HL-60/S4 treated with phorbol 12-myristate 13-acetate at 8.2 ng/mL for 4 days and 3 days (cell line): ENCODE measurements around the gene TREML2.

Source experiments
- in situ Hi-C: fragments of 300-500 bp; cut with MboI; formaldehyde crosslinking; loops from 2 replicates; pipeline ENCODE4 v1.15.0; 2022; ENCODE audit warnings: low sequenced_read_pairs

TREML2 gene

DNA sequence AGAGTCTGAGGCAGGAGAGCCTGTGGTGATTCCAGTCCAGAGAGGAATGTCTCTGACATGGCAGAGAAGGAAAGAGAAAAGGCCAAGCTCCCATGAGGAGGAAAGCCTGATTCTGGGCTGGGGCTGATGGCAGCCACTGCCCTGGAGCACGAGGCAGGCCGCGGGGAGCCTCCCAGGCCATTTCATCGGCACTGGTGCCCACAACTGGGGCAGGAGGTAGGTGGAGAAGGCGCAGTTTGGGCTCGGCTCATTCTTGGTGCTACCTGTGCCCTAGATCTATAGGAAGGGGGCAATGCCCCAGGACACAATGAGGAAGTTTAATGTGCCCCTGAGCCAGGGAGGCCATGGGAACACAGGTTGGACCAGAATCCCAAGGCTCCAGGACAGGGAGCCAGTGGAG is 44.2 kb downstream of the TREML2 start:
- in situ Hi-C loops: no loop called here

DNA sequence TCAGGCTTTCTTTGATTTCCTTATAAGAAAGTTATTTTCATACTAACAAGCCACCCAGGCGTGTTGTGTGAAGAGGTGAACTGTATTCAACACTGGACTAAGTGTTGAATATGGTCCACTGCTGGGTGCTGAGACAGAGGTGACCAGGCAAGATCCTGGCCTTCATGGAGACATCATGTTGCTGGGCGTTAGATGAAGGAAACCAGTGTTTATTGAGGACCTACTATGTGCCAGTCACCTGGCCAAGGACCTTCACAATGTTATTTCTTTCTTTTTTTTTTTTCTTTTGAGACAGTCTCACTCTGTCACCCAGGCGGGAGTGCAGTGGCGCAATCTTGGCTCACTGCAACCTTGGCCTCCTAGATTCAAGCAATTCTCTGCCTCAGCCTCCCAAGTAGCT is 44.9 kb downstream of the TREML2 start:
- in situ Hi-C loops: no loop called here

DNA sequence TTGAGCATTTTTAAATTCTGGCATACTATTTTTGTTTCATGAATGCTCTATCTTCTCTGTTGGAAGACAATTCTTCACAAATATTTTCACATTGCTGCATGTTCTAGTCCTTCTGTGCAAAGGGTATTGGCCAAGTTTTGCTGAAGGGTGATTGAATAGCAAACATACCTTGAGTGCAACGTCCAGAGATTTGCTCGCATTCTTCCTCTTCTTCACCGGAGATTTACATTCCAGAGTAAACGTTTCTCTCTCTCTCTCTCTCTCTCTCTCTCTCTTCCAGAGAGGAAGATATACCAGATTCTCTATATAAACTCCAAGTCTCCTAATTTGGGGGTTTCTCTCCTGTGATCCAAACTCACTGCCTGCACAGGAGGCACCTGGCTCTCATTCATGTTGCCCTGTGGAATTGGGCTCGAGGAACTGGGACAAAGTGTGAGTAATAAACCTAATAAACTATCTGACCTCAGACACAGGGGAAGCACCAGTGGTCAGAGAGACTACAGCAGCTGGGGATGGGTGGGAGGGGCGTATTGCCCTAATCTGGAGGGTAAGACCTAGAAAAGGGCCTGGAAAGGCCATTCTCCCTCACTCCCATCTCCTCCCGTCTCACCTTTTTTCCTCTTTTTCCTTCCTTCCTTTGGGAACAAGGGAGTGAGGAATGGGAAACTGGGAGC is 45.7 kb downstream of the TREML2 start:
- in situ Hi-C loops: no loop called here

GRCh38 chr6:41153992-41154625 is 46.8 kb downstream of the TREML2 start, which contains the start of gene TREML1:
TREML1 (minus strand) TSS chr6:41154347; CDS start chr6:41154288, 59 bp downstream.
- in situ Hi-C loops: no loop called here

DNA sequence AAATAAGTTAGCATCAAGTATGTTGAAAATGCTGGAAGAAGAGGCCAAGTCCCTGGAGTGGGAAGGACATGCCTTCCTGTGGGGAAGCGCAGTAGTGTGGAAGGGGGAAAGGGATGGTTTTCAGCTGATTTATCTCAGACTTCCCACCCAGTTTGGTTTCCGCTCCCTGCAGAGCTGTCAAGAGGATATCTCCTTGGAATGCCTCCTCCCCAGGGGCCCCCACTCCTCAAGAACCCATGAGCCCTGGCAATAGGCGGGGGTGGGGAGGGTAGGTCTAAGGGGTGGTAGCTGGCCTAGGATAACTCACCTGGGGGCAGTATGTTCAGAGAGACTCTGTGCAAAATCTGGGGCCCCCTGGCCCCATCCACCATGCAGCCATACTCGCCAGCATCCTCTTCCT is 47.5 kb downstream of the TREML2 start:
- in situ Hi-C loops: no loop called here

DNA sequence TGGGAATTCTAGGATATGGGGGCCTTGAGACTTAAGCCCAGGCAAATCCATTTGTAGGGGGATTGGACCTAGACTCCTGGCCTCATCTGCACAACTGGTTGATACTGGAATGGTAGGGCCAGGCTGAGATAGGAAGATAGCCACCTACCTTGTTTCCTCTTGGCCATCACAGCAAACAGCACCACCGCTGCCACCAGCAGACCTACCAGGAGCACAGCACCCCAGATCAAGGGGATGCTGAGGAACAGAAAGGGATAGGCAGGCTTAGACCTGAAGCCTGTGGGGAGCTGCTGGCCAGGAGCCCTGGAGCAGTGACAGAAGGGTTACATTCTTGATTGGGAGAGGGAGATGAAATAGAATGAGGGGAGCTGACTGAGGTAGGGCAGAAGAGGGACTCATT is 50.3 kb downstream of the TREML2 start:
- in situ Hi-C loops: no loop called here

DNA sequence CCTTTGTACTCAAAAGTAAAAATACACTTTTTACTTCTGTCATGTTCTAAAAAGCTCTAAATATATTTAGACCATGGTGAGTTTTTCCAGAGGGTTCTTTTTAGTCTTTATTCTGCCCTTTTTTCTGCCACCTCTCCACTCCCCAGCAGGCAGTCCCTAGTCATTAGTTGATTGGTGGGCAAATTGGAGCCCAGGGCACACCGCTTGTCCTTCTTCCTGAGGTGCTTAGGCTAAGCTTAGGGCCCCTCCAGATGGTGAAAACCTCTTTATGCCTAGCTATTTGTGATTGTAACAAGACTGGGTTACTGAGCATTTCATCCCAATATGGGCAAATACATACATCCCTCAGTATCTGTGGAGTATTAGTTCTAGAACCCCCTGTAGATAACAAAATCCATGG is 53.0 kb downstream of the TREML2 start:
- in situ Hi-C loops: no loop called here
